GM12872 (cell line): ENCODE measurements around the gene UBAC2.

Experiments
- TF ChIP-seq, protein P1 (sequence below): IDR thresholded peaks from 3 replicates; pipeline ENCODE4 v1.5.1; 2011; ENCODE audit warnings: low read depth, mild to moderate bottlenecking, low read length, moderate library complexity; ENCODE audit not compliant: insufficient read depth

The UBAC2 gene

GRCh38 chr13:99356262-99357091, 155.8 kb downstream of the UBAC2 start:
- TF ChIP-seq, protein P1, sequence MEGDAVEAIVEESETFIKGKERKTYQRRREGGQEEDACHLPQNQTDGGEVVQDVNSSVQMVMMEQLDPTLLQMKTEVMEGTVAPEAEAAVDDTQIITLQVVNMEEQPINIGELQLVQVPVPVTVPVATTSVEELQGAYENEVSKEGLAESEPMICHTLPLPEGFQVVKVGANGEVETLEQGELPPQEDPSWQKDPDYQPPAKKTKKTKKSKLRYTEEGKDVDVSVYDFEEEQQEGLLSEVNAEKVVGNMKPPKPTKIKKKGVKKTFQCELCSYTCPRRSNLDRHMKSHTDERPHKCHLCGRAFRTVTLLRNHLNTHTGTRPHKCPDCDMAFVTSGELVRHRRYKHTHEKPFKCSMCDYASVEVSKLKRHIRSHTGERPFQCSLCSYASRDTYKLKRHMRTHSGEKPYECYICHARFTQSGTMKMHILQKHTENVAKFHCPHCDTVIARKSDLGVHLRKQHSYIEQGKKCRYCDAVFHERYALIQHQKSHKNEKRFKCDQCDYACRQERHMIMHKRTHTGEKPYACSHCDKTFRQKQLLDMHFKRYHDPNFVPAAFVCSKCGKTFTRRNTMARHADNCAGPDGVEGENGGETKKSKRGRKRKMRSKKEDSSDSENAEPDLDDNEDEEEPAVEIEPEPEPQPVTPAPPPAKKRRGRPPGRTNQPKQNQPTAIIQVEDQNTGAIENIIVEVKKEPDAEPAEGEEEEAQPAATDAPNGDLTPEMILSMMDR, result no peak

DNA sequence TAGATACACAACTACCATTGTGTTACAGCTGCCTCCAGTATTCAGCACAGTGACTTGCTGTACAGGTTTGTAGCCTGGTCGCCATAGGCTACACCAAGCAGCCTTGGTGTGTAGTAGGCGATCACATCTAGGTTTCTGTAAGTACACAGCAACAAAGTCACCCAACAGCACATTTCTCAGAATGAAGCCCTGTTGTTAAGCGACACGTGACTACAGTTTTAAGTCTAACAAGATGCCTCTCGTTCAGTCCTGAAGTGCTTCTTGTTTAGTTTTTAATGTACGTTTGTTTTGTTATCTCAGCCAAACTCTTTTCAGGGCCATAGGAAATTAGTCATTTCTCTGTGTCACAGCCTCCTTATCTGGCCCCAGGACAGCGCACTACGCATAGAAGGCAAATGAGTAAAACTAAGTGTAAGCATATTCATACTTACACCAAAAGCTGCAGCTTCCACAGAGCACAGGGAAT, 156.5 kb downstream of the UBAC2 start:
- TF ChIP-seq, protein P1, result no peak

GRCh38 chr13:99357941-99358340, 157.3 kb downstream of the UBAC2 start:
- TF ChIP-seq, protein P1, result no peak

DNA sequence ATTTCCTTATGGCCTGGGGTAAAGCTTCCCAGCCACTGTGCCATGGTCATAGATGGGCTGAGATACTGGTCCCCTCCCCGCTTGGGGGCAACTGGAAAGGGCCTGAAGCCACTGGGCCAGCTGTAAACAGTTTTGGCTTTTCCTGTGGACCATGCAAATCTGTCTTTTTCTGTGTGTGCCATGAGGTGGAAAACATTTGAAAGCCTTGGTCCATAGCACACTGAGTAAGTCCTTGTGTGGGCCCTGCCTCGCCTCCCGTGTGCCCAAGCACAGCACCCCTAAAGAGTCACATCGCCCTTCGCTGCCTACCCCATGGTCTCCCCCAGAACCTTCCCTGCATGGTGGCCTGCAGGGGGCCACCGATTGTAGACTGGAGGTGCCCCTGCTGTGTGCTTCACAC, 158.9 kb downstream of the UBAC2 start:
- TF ChIP-seq, protein P1, result no peak

GRCh38 chr13:99360696-99361095, 160.0 kb downstream of the UBAC2 start:
- TF ChIP-seq, protein P1, result no peak

DNA sequence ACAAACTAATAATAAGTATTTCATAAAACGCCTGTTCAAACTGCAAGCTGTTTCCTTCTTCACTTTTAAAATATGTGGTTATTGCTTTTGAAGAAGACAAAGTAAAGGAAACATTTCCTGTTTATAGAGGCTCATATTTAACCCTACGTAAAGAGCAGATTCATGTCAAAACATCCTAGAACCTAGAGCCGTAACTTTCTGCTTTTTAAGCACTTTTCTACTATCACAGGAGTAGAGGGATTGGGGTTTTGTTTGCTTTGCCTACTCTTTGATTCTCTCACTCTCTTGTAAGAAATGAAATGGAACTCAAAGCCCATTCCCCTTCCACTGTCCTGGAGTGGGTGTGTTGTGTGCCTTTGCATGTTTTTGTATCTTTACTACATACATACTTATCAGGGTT, 160.5 kb downstream of the UBAC2 start:
- TF ChIP-seq, protein P1, result no peak

DNA sequence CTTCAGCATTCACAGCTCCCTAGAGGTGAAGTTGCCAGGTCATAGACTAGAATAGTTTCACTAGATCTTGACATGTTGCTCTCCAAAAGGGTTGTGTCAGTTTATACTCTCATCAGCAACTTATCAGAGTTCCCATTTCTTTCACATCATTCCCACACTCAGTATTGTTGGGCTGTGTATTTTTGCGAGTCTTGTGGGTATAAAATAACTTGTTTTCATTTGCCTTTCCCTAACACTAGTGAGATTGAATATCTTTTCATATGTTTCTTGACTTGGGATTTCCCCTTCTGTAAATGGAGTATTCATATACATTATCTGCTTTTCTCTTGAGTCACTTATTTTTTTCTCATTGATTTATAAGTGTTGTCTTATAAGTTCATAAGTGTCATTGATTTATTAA, 161.7 kb downstream of the UBAC2 start:
- TF ChIP-seq, protein P1, result no peak
